HFFc6 (cell line): ENCODE data around the gene SMIM13. TPM values are rescaled to one million over a fixed set of nuclear protein-coding genes. Genes with fewer than 3 reads are reported as not detected.

Source experiments
- DNase-seq: peaks from one replicate; pipeline ENCODE4 v3.0.0-alpha.2; 2018
- H3K27ac Mint-ChIP-seq: 2 replicates; pipeline ENCODE4 v1.8.0; 2020; ENCODE audit warnings: mild to moderate bottlenecking, mixed read lengths
- H3K27me3 Mint-ChIP-seq: 2 replicates; pipeline ENCODE4 v1.8.0; 2021; ENCODE audit warnings: mild to moderate bottlenecking, moderate library complexity, mixed read lengths; ENCODE audit not compliant: insufficient read depth
- H3K36me3 Mint-ChIP-seq: 2 replicates; pipeline ENCODE4 v1.8.0; 2021; ENCODE audit warnings: low read depth, mixed read lengths
- H3K4me1 Mint-ChIP-seq: 2 replicates; pipeline ENCODE4 v1.8.0; 2020; ENCODE audit warnings: low read depth, mixed read lengths
- H3K4me3 Mint-ChIP-seq: 2 replicates; pipeline ENCODE4 v1.8.0; 2020; ENCODE audit warnings: mild to moderate bottlenecking, moderate library complexity, mixed read lengths
- H3K9me3 Mint-ChIP-seq: 2 replicates; pipeline ENCODE4 v1.8.0; 2020; ENCODE audit warnings: mild to moderate bottlenecking, mixed read lengths
- CTCF ChIP-seq: fragments of 200-600 bp; sonication (generic); IDR thresholded peaks from 2 replicates; pipeline ENCODE4 v1.5.0; 2021; ENCODE audit warnings: antibody characterized with exemption, mild to moderate bottlenecking
- total RNA-seq, 6 experiments: library from RNA; stranded (reverse); fragmentation: NEBNext Ultra II Directional; extraction: Animal tissue kit (Norgen Biotek cat#: 25700); gene quantifications; 2 replicates in 1 of 6; 3 replicates in 5 of 6; pipeline ENCODE4 v1.2.3, GENCODE V29; 2021

SMIM13 gene
- total RNA-seq, 6 experiments from 2014 or later, result 11.9 to 16.5 (median 13.3) TPM

GRCh38 chr6:11101417-11101816, 7.8 kb downstream of the SMIM13 start:
- Mint-ChIP-seq H3K4me3 (no peak overlapping the region), H3K27ac (no peak overlapping the region), H3K36me3 (peaks cover 46% of the 10 kb centered on the region), H3K27me3 (no peaks in the 10 kb centered on the region; the same call in 1 of the 2 replicates), H3K9me3 (peaks cover 5% of the 10 kb centered on the region; the same call in 1 of the 2 replicates), H3K4me1 (peaks cover 7% of the 10 kb centered on the region)
- no peak for DNase-seq
- TF ChIP-seq CTCF, result no peak

- peaks cover 3% of the 10 kb centered on the region; the same call in 1 of the 2 replicates for H3K4me1 Mint-ChIP-seq
Observed at GRCh38 chr6:11103065-11103464, 9.4 kb downstream of the SMIM13 start.

GRCh38 chr6:11108726-11109125, 15.1 kb downstream of the SMIM13 start:
- DNase-seq, result no peak
- Mint-ChIP-seq H3K27me3 (no peaks in the 10 kb centered on the region), H3K4me1 (no peaks in the 10 kb centered on the region), H3K27ac (no peak overlapping the region), H3K9me3 (no peaks in the 10 kb centered on the region), H3K4me3 (no peak overlapping the region), H3K36me3 (peaks cover 1% of the 10 kb centered on the region; the same call in 1 of the 2 replicates)
- no peak for TF ChIP-seq CTCF

More at GRCh38 chr6:11103065-11103464, 9.4 kb downstream of the SMIM13 start:
- TF ChIP-seq CTCF, result no peak
- Mint-ChIP-seq H3K27ac (no peak overlapping the region), H3K9me3 (peaks cover 5% of the 10 kb centered on the region; the same call in 1 of the 2 replicates), H3K36me3 (peaks cover 46% of the 10 kb centered on the region), H3K27me3 (no peaks in the 10 kb centered on the region; the same call in 1 of the 2 replicates), H3K4me3 (no peak overlapping the region)
- DNase-seq, result no peak

- DNase-seq, result no peak
- TF ChIP-seq CTCF, result no peak
- Mint-ChIP-seq H3K4me1 (peaks cover 3% of the 10 kb centered on the region), H3K9me3 (no peaks in the 10 kb centered on the region), H3K27ac (no peak within 1 kb of the TSS), H3K4me3 (no peak within 1 kb of the TSS), H3K27me3 (no peaks in the 10 kb centered on the region; the same call in 1 of the 2 replicates), H3K36me3 (no peaks in the 10 kb centered on the region)
Observed at GRCh38 chr6:11110921-11111768, 17.5 kb downstream of the SMIM13 start, which contains the start of gene ERVFRD-1. Gene ERVFRD-1, minus strand, starts transcription at chr6:11111725. Its CDS starts 6,415 bp downstream, at chr6:11105310.

- H3K4me3 Mint-ChIP-seq, result no peak overlapping the region
- DNase-seq, result no peak
- H3K9me3 Mint-ChIP-seq, result no peaks in the 10 kb centered on the region
- no peak for TF ChIP-seq CTCF
- no peaks in the 10 kb centered on the region for H3K36me3 Mint-ChIP-seq
- no peaks in the 10 kb centered on the region; the same call in 1 of the 2 replicates for H3K27me3 Mint-ChIP-seq
- no peak overlapping the region for H3K27ac Mint-ChIP-seq
- H3K4me1 Mint-ChIP-seq, result peaks cover 11% of the 10 kb centered on the region
Observed at GRCh38 chr6:11111769-11112437, 18.3 kb downstream of the SMIM13 start.
